GM12878 (cell line): ENCODE results near the gene BCL11A. TPM values are rescaled to one million over a fixed set of nuclear protein-coding genes. Genes with fewer than 3 reads are reported as not detected.

Experiments used
- ATAC-seq: fragments of 200-7000 bp; cut with Tn5 transposase; 3 replicates; pipeline ENCODE4 v1.9.1; 2020; ENCODE audit warnings: mild to moderate bottlenecking, moderate library complexity
- BruUV-seq: library from RNA; stranded (reverse); fragments of 400-500 nt; replicated peaks from 2 replicates; lab custom pipeline; 2021; lab: Mats Ljungman, UMichigan
- CTCF ChIA-PET: fragments of 300-600 bp; sonication (Branson Sonifier 250); formaldehyde crosslinking; extraction: SDS; loops from one replicate; lab custom pipeline; 2021; ENCODE audit warnings: inconsistent platforms; lab: Yijun Ruan, JAX
- POLR2A ChIA-PET: fragments of 350-600 bp; formaldehyde crosslinking; extraction: SDS; loops from one replicate; lab custom pipeline; 2021; ENCODE audit warnings: inconsistent platforms; lab: Charles Lee
- RAD21 ChIA-PET: fragments of 300-600 bp; sonication (Branson Sonifier 250); formaldehyde crosslinking; loops from one replicate; lab custom pipeline; 2023; ENCODE audit warnings: antibody characterized with exemption; ENCODE audit not compliant: unreplicated experiment; lab: Charles Lee
- SMC1A ChIA-PET: fragments of 300-600 bp; sonication (Branson Sonifier 250); formaldehyde crosslinking; loops from one replicate; lab custom pipeline; 2023; ENCODE audit not compliant: unreplicated experiment, uncharacterized antibody; lab: Charles Lee
- DNase-seq: peaks from one replicate; pipeline ENCODE4 v3.0.0-alpha.2; 2011; ENCODE audit warnings: low read depth, low spot score
- FAIRE-seq: peaks from 3 replicates; lab custom pipeline; 2011; peaks lifted over from hg19 to GRCh38; lab: Jason Lieb, UNC
- H2AFZ ChIP-seq: 2 replicates; pipeline ENCODE4 v1.6.0; 2011; ENCODE audit warnings: low read depth, low read length, control low read depth; ENCODE audit not compliant: control insufficient read depth
- H3K27ac ChIP-seq: 2 replicates; pipeline ENCODE4 v1.5.1; 2011; ENCODE audit warnings: control low read depth; ENCODE audit not compliant: control insufficient read depth, insufficient read depth
- H3K27me3 ChIP-seq, 2 experiments: replicated peaks in 1 of 2; 2 replicates each; pipeline versions ENCODE4 v1.6.0 to v1.6.1; 2011; ENCODE audit warnings: low read length in 1 of 2; ENCODE audit not compliant: control insufficient read depth in 2 of 2, insufficient read depth in 2 of 2
- H3K36me3 ChIP-seq, 2 experiments: 2 replicates each; pipeline ENCODE4 v1.5.1; 2011; ENCODE audit warnings: low read length in 1 of 2; ENCODE audit not compliant: control insufficient read depth in 2 of 2, insufficient read depth in 2 of 2
- H3K4me1 ChIP-seq: 2 replicates; pipeline ENCODE4 v1.6.1; 2011; ENCODE audit warnings: mild to moderate bottlenecking, low read length, moderate library complexity, mixed read lengths; ENCODE audit not compliant: control insufficient read depth, insufficient read depth
- H3K4me2 ChIP-seq: 2 replicates; pipeline ENCODE4 v1.6.0; 2011; ENCODE audit warnings: control low read depth; ENCODE audit not compliant: control insufficient read depth, insufficient read depth
- H3K4me3 ChIP-seq: fragments of 200-600 bp; sonication (generic); 2 replicates; pipeline ENCODE4 v1.5.1; 2016
- H3K79me2 ChIP-seq: 2 replicates; pipeline ENCODE4 v1.6.0; 2011; ENCODE audit warnings: low read length; ENCODE audit not compliant: control insufficient read depth, insufficient read depth
- H3K9ac ChIP-seq: 2 replicates; pipeline ENCODE4 v1.8.0; 2011; ENCODE audit warnings: low read length, control low read depth, mixed read lengths; ENCODE audit not compliant: control insufficient read depth, insufficient read depth
- H3K9me3 ChIP-seq: replicated peaks from 3 replicates; pipeline ENCODE4 v1.5.1; 2011; ENCODE audit warnings: mild to moderate bottlenecking, low read length; ENCODE audit not compliant: control insufficient read depth, insufficient read depth
- H4K20me1 ChIP-seq: 2 replicates; pipeline ENCODE4 v1.6.0; 2011; ENCODE audit not compliant: control insufficient read depth, insufficient read depth
- ATF3 ChIP-seq: IDR thresholded peaks from 2 replicates; pipeline ENCODE4 v1.6.1; 2011; ENCODE audit warnings: low read depth, mild to moderate bottlenecking, low read length, moderate library complexity, borderline replicate concordance; ENCODE audit errors: extremely low read depth
- E2F8 ChIP-seq: fragments of 450-650 bp; IDR thresholded peaks from 2 replicates; pipeline ENCODE4 v1.6.1; 2018; ENCODE audit warnings: mild to moderate bottlenecking, low read depth, moderate library complexity; ENCODE audit not compliant: partially characterized antibody
- EED ChIP-seq: sonication (generic); IDR thresholded peaks from 2 replicates; pipeline ENCODE4 v1.6.1; 2016; ENCODE audit warnings: antibody characterized with exemption, low read depth
- IRF4 ChIP-seq: IDR thresholded peaks from 2 replicates; pipeline ENCODE4 v1.6.1; 2011; ENCODE audit warnings: low read depth, low read length
- NR2F1 ChIP-seq: fragments of 450-650 bp; conservative IDR thresholded peaks from 2 replicates; pipeline ENCODE4 v1.6.1; 2017; ENCODE audit warnings: mild to moderate bottlenecking
- POLR2A ChIP-seq: IDR thresholded peaks from 2 replicates; pipeline ENCODE4 v1.6.1; 2011; ENCODE audit warnings: low read depth, mild to moderate bottlenecking, low read length
- RB1 ChIP-seq: fragments of 450-650 bp; formaldehyde crosslinking; IDR thresholded peaks from 2 replicates; pipeline ENCODE4 v1.6.1; 2017; ENCODE audit warnings: mild to moderate bottlenecking, borderline replicate concordance
- TBL1XR1 ChIP-seq: IDR thresholded peaks from 2 replicates; pipeline ENCODE4 v1.6.1; 2012; ENCODE audit warnings: low read depth, low read length, improper control_type of control experiment
- TCF12 ChIP-seq: IDR thresholded peaks from 2 replicates; pipeline ENCODE4 v1.6.1; 2011; ENCODE audit warnings: low read depth, mild to moderate bottlenecking, low read length
- TCF3 ChIP-seq: IDR thresholded peaks from 2 replicates; pipeline ENCODE4 v1.6.1; 2012; ENCODE audit warnings: low read depth, mild to moderate bottlenecking, low read length, borderline replicate concordance; ENCODE audit not compliant: insufficient read depth
- YBX1 ChIP-seq: fragments of 450-650 bp; IDR thresholded peaks from 2 replicates; pipeline ENCODE4 v1.6.1; 2016; ENCODE audit warnings: antibody characterized with exemption
- ZNF24 ChIP-seq: fragments of 450-650 bp; IDR thresholded peaks from 2 replicates; pipeline ENCODE4 v1.6.1; 2017; ENCODE audit warnings: antibody characterized with exemption, mild to moderate bottlenecking
- WGBS: methylation state at CpG from one replicate; pipeline ENCODE4 v1.1.6; 2016; ENCODE audit warnings: low lambda C conversion rate; ENCODE audit not compliant: insufficient replicate concordance, insufficient coverage; ENCODE audit errors: missing lambda C conversion rate; 5-methylcytosine and 5-hydroxymethylcytosine counted together
- in situ Hi-C: fragments of 300-500 bp; cut with MboI; formaldehyde crosslinking; loops from 9 replicates; pipeline ENCODE4 v1.14.3; 2018; ENCODE audit warnings: mixed read lengths
- intact Hi-C: fragments of 100-400 bp; cut with micrococcal nuclease; formaldehyde crosslinking; loops from one replicate; pipeline ENCODE4 v1.14.2; 2022; ENCODE audit not compliant: unreplicated experiment
- polyA plus RNA-seq, 11 experiments: library from polyadenylated mRNA; depleted of rRNA in 4 of 11; unstranded in 6 of 11; stranded (reverse) in 5 of 11; fragments of >200 nt; fragmentation: Nextera tagmentation in 4 of 11; fragmentation: Illumina TruSeq in 1 of 11; extraction: Ambion mirVana in 4 of 11; extraction: Trizol in 1 of 11; gene quantifications; 1 replicate in 1 of 11; 2 replicates in 10 of 11; pipeline versions ENCODE4 v1.2.1 to v1.2.3, GENCODE V29; 2011 to 2016; ENCODE audit warnings: inconsistent platforms in 2 of 11, missing spikeins in 2 of 11, low read depth in 1 of 11
- total RNA-seq, 4 experiments: library from RNA; depleted of rRNA in 3 of 4; stranded (reverse); fragments of >200 nt in 3 of 4; fragmentation: Illumina TruSeq in 1 of 4; extraction: Trizol in 1 of 4; gene quantifications; 2 replicates each; pipeline versions ENCODE4 v1.2.1 to v1.2.3, GENCODE V29; 2013 to 2021

Gene BCL11A
- total and polyA plus RNA-seq, 10 of the 15 experiments (the other 5 are each of a cell fraction or from before 2014, with no cell fraction given) = 7.5 to 26.6 (median 11.1) TPM; not detected in 1

GRCh38 chr2:60532421-60532820 lies 21.0 kb downstream of the BCL11A start (continued):
- no peak for TF ChIP-seq TCF12
- no peak for TF ChIP-seq NR2F1
- TF ChIP-seq TBL1XR1 = no peak
- TF ChIP-seq YBX1 = no peak
- no peak for TF ChIP-seq ZNF24
- no peak for TF ChIP-seq POLR2A
- TF ChIP-seq IRF4 = no peak

GRCh38 chr2:60531701-60532133 lies 21.7 kb downstream of the BCL11A start:
- Histone ChIP-seq H3K4me3 (peak overlapping the region; percentile 59), H3K27me3 (peaks cover 0 to 3% of the 10 kb centered on the region in 2 experiments; a peak in 2 of 4 replicates), H2AFZ (no peak overlapping the region), H3K4me2 (peak overlapping the region; percentile 77), H3K36me3 (no peaks in the 10 kb centered on the region; a peak in 1 of 4 replicates), H3K4me1 (peaks cover 28% of the 10 kb centered on the region), H3K9me3 (no peaks in the 10 kb centered on the region), H4K20me1 (no peaks in the 10 kb centered on the region), H3K27ac (peak overlapping the region; percentile 63), H3K9ac (0 out of 2 replicates have a peak overlapping the region, but pooled peaks have one; percentile 13), H3K79me2 (peaks cover 85% of the 10 kb centered on the region)
- FAIRE-seq = no peak
- SMC1A ChIA-PET = no interaction called here
- intact Hi-C loops (loop anchor here (2.0 kb wide), 1 partner anchor 13 kb away; no protein-coding TSS in a partner anchor), in situ Hi-C loops (no loop called here)
- DNase-seq = no peak
- BruUV-seq = no TSS peak
- POLR2A ChIA-PET = interaction anchor here (0.6 kb wide), 1 partner anchor 538 kb away, joined by 3 read pairs; no protein-coding TSS in a partner anchor
- CTCF ChIA-PET = no interaction called here
- TF ChIP-seq TCF3 (no peak), ZNF24 (no peak), RB1 (no peak), EED (0 out of 2 replicates have a peak, but pooled peaks have one; percentile 11), E2F8 (no peak), ATF3 (no peak)
- RAD21 ChIA-PET = no interaction called here
- no peak for ATAC-seq
- 50% methylated on average over 12 of the region's 12 CpGs for WGBS
